Middle frontal gyrus (tissue), 1 donor: ENCODE measurements around the gene ZNF491.
"Not testable (repeated sequence)": the region's sequence is repeated elsewhere in the genome, so short reads cannot be mapped to it uniquely, and the experiment has no call there.

ENCODE experiments used
- DNase-seq: peaks from one replicate; pipeline ENCODE4 v3.0.0-alpha.2; 2015; ENCODE audit warnings: low spot score; ENCODE audit errors: extremely low spot score

The ZNF491 gene

DNA sequence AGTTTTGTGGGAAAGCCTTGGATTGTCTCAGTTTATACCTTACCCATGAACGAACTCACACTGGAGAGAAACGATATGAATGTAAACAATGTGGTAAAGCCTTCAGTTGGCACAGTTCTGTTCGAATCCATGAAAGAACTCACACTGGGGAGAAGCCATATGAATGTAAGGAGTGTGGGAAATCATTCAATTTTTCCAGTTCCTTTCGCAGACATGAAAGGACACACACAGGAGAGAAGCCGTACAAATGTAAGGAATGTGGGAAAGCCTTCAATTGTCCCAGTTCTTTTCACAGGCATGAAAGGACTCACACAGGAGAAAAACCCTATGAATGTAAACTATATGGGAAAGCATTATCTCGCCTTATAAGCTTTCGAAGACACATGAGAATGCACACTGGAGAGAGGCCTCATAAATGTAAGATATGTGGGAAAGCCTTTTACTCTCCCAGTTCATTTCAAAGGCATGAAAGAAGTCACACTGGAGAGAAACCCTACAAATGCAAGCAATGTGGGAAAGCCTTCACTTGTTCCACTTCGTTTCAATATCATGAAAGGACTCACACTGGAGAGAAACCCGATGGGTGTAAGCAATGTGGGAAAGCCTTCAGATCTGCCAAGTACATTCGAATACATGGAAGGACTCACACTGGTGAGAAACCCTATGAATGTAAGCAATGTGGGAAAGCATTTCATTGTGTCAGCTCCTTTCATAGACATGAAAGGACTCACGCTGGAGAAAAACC lies 8.2 kb downstream of the ZNF491 start:
- no peak for DNase-seq

DNA sequence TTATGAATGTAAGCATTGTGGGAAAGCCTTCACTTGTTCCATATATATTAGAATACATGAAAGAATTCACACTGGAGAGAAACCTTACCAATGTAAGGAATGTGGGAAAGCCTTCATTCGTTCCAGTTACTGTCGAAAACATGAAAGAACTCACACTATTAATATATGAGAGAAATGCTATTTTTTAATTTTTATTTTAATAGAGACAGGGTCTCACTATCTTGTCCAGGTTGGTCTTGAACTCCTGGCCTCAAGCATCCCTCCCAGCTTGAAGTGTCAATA lies 8.7 kb downstream of the ZNF491 start:
- DNase-seq = no peak

DNA sequence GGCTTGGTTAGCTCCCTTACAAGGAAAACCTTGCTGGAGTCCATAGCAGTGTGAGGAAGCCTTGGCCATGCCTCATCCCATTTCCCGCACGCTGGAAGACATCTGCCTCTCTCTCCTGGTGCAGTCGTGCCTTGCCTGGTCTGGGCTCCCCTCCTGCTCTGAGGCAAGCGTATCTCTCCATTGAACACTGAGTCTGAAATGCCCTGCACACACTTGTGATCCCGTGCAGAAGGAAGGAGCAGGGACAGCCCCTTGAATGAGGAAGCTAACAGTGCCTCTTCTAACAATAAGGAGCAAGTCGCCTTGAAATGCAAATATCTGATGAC lies 15.3 kb downstream of the ZNF491 start:
- DNase-seq = no peak

DNA sequence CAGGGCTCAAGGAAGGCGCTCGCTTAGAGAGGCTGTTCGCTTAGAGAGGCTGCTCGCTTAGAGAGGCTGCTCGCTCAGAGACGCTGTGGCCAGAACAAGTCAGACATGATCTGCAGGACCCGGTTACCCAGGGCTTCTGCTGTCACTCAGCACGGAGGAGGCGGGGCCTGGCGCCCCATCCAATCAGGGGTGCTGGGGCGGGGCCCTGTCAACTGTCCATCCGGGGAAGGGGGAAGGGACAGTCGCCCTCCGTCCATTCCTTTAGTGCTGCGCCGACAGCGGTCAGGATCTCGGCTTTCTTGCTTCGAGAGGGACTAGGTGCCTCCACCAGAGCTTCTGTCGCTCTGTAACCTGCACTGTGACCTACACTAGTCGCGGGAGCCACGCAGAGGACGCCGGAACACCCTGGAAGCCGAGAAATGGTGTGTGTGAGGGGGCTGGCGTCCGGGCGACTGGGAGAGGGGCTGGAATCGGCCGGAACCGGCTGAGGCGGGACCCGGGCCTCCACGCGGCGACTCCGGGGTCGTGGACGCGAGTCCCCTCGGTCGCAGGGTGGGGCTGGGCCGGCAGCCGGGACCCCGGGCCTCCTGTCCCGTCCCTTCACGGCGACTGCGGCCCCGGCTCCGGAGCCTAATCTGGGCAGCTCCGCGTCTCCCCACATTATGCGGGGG lies 15.8 kb downstream of the ZNF491 start, which contains the start of gene ZNF440:
TSS of gene ZNF440 (plus strand) at position 245 of the 671 bp plus-strand sequence. CDS start at position 420, 175 bp downstream.
- DNase-seq = peak; percentile 91

DNA sequence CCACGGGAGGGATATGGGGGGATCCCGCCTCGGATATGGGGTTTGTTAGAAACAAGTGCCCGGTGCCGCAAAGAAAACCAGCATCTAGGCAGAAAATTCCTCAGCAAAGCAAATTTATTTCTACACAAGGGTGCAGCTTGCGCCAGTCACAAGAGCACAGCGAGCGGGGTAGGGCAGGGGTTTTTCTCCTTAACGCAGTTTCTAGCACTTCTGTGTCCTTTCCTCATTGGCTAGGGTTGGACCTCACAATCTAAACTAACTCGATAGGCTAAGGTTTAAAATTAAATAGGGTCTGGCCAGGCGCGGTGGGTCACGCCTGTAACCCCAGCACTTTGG lies 16.3 kb downstream of the ZNF491 start:
- DNase-seq = no peak

DNA sequence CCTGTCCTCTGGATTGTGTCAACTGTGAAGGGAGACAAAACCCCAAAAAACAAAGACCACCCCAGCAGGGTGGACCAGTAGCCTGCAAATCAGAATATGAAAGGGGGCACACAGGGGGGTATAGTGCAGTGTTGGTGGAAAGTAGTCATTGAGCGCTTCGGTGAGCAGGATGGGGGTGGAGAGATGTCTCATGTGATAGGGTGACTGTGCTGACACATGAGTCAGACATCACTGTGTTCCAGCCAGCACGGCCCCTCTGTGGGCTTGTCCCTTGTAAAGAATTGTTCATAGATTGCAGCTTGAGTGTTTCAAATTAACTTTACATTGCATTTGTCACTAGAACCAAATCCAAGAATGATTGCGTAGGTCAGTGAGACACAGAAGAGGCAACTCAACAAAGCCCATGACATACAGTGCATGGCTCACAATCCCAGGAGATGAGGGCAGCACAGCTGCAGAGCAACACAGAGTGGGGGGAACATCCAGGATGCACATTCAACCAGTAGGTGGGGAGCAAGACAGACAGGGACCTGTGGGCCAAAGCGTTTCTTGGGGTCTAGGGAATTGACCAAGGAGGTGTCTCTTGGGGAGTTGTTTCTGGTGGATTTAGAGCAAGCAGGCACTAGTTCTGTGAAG lies 23.3 kb downstream of the ZNF491 start:
- DNase-seq = no peak

DNA sequence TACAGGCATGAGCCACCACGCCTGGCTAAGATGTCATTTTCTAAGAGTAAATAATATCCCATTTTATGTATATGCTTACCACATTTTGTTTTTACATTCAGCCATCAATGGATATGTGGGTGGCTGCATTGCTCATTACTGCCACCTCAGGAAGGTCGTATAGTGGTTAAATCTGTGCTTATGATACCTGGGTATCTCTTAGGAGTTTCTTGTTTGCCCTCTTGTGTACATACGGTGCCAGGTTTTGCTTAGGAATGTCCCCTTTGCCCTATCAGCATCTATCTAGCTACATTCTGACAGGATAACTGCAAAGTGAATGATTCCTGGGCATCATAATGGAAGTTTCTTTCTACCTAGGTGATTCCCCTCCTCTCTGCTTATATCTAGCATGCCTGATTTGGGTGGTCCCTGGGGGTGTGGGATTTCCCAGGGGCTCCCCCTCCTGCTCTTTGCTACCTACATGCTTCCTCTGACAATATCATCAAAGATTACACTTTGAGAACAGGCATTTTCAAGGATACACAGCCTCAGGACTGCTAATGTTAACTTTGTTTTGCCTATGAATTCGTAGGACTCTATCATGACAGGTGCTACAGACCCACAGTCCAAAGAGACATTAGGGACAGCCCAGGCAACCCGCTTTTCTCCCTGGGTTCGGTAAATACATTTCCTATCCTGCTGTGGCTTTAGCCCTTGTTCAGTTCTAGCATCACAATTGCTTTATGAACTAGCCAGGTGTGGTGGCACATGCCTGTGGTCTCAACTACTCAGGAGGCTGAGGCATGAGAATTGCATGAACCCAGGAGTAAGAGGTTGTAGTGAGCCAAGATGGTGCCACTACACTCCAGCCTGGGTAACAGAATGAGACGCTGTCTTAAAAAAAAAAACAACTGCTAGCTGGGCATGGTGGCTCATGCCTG lies 30.9 kb downstream of the ZNF491 start:
- DNase-seq = not testable (repeated sequence)

DNA sequence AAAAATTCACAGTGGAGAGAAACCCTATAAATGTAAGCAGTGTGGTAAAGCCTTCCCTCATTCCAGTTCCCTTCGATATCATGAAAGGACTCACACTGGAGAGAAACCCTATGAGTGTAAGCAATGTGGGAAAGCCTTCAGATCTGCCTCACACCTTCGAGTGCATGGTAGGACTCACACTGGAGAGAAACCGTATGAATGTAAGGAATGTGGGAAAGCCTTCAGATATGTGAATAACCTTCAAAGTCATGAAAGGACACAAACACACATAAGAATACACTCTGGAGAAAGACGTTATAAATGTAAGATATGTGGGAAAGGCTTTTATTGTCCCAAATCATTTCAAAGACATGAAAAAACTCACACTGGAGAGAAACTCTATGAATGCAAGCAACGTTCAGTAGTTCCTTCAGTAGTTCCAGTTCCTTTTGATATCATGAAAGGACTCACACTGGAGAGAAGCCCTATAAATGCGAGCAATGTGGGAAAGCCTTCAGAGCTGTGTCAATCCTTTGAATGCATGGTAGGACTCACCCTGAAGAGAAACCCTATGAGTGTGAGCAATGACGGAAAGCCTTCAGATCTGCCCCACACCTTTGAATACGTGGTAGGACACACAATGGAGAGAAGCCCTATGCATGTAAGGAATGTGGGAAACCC lies 34.1 kb downstream of the ZNF491 start:
- no peak for DNase-seq

DNA sequence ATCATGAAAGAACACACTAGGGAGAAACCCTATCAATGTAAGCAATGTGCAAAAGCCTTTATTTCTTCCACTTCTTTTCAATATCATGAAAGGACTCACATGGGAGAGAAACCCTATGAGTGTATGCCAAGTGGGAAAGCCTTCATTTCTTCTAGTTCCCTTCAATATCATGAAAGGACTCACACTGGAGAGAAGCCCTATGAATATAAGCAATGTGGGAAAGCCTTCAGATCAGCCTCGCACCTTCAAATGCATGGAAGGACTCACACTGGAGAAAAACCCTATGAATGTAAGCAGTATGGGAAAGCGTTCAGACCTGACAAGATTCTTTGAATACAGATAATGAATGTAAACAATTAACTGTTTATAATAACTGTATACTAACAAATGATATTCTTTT lies 35.2 kb downstream of the ZNF491 start:
- DNase-seq = no peak

DNA sequence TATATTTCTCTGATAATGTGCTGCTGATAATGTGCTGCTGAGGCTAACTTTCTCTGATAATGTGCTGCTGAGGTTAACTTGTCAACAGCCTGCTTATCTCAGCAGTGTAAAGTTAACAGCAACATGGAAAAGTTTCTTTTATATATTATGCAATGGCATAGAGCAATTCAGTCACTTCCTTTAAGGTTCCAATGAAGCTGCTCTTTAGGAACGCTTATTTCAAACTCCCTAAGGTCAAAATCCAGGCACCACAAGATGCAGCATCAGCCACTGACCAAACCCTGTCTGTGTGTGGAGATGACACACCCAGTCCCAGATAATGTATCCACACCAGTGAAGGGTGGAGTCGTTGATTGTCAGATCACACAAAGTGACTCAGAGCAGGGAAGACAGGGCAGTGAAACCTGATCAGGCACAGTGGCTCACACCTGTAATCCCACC lies 37.3 kb downstream of the ZNF491 start:
- DNase-seq = not testable (repeated sequence)

DNA sequence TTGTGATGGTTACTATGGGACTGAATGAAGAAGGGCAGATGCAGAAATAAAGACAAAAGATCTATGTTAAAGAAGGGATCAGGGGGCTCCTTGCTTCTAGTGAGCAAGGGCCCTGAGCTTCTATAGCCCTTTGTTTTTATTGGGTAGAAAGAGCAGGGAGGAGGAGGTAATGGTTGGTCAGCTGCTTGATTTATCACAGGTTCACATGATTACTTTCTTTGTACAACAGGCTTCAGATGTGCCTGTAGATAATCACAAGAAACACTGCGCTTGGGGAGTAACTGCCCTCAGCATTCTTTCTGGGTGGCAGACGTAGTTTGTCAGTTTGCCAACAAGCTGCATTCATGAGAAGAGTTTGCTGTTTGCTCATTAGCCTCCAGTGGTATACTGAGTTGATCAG lies 45.4 kb downstream of the ZNF491 start:
- no peak for DNase-seq

DNA sequence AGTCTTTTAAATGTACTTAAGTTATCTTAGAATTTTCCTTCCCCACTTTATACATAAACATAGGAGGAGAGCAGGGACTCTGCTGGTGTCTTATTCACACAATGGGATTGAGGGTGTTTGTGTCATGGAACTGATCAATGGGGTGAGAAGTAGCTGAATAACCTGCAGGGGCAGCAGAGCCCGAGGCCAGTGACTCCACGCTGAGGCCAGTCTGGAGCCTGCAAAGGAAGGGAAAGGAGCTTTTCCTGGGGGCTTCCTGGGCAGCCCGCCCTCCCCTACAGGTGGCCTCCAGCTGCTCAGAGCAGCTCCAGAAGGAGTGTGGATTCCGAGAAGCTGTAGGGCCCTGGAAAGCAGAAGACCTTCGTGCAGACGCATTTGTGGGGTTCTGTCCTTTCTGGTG lies 49.3 kb downstream of the ZNF491 start:
- not testable (repeated sequence) for DNase-seq

DNA sequence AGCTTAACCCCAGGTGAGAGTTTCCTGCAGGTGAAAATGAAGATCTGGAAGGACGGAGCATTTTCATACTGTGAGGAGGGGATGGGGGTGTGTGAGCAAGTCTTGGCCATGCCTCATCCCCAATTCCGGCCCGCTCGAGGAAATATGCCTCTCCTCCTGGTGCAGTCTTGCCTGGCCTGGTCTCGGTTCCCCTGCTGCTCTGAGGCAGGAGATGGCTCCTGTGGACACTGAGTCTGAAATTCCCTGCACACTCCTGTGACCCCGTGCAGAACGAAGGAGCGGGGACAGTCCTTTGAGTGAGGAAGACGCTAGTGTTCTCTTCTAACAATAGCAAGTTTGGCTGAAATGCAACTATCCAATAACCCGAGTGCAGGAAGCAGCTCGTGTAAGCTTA lies 49.9 kb downstream of the ZNF491 start:
- no peak for DNase-seq

DNA sequence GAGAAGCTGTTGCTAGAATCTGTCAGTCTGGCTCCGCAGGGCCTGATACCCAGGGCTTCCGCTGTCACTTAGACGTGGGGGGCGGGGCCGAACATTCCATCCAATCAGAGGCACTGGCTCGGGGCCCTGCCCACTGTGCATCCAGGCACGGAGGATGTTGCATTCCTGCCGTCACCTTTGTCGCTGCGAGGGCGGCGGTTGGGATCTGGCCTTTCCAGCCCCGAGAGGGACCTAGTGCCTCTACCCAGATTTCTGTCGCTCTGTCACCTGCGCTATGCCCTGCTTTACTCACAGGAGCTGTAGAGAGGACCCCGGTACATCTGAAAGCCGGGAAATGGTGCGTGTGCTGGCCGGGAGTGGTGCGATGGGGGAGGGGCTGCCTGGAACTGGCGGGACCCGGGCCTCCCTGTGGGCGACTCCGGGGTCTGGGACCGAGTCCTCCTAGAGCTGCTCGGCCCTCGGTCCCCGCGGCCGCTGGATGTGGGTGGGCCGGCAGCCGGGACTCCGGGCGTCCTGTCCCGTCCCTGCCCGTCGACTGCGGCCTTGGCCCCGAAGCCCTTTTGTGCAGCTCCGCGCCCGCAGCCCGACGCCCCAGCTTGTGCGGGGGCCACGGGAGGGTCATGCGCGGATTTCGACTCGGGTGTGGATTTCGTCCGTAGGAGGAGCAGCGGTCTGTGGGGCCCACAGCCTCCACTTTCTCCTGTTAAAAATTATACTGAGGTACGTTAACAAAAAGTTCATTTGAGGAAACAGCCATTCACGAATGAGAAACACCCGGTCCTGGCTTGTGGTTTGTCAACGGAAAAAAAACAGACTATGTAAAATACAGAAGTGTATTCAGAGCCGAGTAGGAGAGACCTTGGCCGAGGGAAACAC lies 50.5 kb downstream of the ZNF491 start, which contains the start of gene ZNF439:
TSS of gene ZNF439 (plus strand) at position 133 of the 876 bp plus-strand sequence. CDS start at position 275, 142 bp downstream.
- DNase-seq = peak; percentile 88

DNA sequence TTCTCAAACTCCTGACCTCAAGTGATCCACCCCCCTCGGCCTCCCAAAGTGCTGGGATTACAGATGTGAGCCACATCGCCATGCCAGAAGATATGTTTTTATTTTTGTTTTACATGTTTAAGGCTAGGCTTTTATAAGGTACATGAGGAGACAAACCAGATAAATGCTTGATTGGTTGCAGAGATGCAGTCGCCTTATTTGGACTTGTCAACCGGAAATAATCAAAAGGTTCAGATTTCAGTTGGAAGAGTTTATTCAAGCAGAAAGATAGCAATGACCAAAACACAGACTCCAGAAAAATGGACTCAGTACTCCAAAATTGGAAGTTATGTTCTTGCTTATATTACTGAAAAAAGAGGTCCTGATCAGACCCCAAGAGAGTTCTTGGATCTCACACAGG lies 52.0 kb downstream of the ZNF491 start:
- not testable (repeated sequence) for DNase-seq

DNA sequence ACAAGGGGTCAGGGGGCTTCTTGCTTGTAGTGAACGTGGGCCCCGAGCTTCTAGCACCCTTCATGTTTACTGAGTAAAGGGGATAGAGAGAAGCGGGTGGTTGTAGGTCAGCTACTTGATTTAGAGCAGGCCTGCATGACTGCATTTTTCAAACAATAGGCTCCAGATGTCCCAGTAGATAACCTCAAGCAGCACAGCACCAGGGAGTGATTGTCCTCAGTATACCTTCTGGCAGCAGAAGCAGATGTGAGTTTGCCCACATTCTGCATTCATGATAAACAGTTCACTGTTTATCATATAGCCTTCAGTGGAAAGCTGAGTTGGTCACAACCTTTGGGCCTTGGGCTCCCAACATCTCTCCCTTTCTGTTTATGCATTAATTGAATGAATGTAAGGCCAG lies 55.0 kb downstream of the ZNF491 start:
- DNase-seq = no peak

DNA sequence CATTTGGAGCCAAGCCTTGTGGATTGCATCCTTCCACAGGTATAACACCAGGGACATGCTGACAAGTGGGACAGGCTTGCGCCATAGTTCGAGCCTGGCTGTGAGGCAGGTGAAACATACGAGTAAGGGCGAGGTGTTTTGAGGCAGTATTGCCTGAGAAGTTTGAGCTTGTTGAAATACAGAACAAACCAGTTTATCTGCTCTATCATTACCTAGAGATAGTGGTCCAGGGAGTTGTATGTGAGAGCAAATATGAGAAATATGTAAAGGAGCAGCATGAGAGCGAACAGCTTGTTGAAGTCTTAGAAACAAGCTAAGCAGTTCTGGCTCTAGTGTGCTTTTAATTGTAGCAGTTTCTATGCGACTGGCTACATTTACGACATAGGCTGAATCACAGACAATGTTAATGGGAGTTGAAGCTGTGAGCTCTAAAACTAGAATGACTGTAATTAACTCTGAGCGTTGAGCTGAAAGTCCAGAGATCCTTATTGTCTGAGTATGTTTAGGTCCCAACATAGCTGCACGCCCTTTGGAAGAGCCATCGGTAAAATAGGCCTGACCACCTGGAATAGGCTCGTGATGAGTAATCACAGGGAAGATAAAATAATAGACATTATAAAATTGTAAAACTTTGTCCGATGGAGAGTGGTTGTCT lies 58.4 kb downstream of the ZNF491 start:
- DNase-seq = no peak
